HPDE6-E6E7 (cell line): ENCODE measurements around the gene CNOT6.

Experiments used
- DNase-seq: peaks from one replicate; pipeline ENCODE4 v3.0.0; 2011; ENCODE audit warnings: missing footprints; ENCODE audit errors: extremely low spot score

CNOT6 gene

GRCh38 chr5:180619563-180619915 lies 125.4 kb downstream of the CNOT6 start:
- DNase-seq: no peak

- no peak for DNase-seq
Observed at GRCh38 chr5:180620014-180620413, 125.8 kb downstream of the CNOT6 start.

GRCh38 chr5:180621311-180621710 lies 127.1 kb downstream of the CNOT6 start:
- DNase-seq: no peak

GRCh38 chr5:180622910-180623309 lies 128.7 kb downstream of the CNOT6 start:
- no peak for DNase-seq

- no peak for DNase-seq
Observed at GRCh38 chr5:180623411-180623834, 129.2 kb downstream of the CNOT6 start.

- no peak for DNase-seq
Observed at GRCh38 chr5:180623844-180624243, 129.7 kb downstream of the CNOT6 start.

GRCh38 chr5:180624587-180624986 lies 130.4 kb downstream of the CNOT6 start:
- DNase-seq: no peak

GRCh38 chr5:180625125-180625790 lies 131.1 kb downstream of the CNOT6 start:
- DNase-seq: no peak

GRCh38 chr5:180625791-180626660 lies 131.8 kb downstream of the CNOT6 start:
- DNase-seq: no peak

GRCh38 chr5:180626661-180627385 lies 132.6 kb downstream of the CNOT6 start:
- no peak for DNase-seq

- no peak for DNase-seq
Observed at GRCh38 chr5:180627386-180628120, 133.4 kb downstream of the CNOT6 start.
